CD4-positive, alpha-beta T cell treated with Interleukin-6 at 100 ng/mL for 8 hours (primary cell): Measurements from ENCODE around the gene OR5H14.

Experiments
- DNase-seq: peaks from one replicate; pipeline ENCODE4 v3.0.0-alpha.2; 2020; ENCODE audit warnings: mixed read lengths, low spot score

Gene OR5H14

DNA sequence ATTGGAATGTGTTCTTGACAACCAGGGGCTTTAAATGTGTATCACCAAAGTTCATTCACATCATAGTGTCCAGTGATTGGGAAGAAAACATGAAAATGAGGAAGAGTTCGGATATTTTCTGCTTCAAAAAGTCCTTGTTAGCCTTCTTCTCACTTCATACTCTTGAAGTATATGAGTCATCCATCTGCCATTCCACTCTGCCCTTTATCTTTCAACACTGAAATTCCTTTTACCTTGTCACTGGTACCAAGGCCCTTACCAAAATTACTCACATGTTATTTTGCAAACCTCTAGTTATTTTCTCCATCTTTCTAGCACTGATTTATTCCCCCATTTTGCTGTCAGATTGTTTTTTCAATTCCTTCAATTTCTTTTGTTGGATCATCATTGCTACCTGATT is 51.7 kb downstream of the OR5H14 start:
- DNase-seq = no peak
